HG03103 (cell line): ENCODE results near the gene TACC2.
"Not testable (repeated sequence)": the region's sequence is repeated elsewhere in the genome, so short reads cannot be mapped to it uniquely, and the experiment has no call there.

Source experiments
- ATAC-seq: cut with Tn5 transposase; IDR thresholded peaks from one replicate; pipeline ENCODE4 v1.9.1; 2021; ENCODE audit warnings: low read depth; ENCODE audit not compliant: unreplicated experiment

TACC2 gene

GRCh38 chr10:122181041-122181732 is 192.2 kb downstream of the TACC2 start:
- no peak for ATAC-seq

- ATAC-seq, result no peak
Measured at GRCh38 chr10:122181876-122182275, 192.9 kb downstream of the TACC2 start.

- no peak for ATAC-seq
Measured at GRCh38 chr10:122182308-122182707, 193.3 kb downstream of the TACC2 start.

GRCh38 chr10:122184254-122184653 is 195.3 kb downstream of the TACC2 start:
- ATAC-seq, result no peak

GRCh38 chr10:122185643-122186042 is 196.7 kb downstream of the TACC2 start:
- no peak for ATAC-seq

GRCh38 chr10:122186816-122187810 is 198.2 kb downstream of the TACC2 start:
- no peak for ATAC-seq

GRCh38 chr10:122188706-122189105 is 199.7 kb downstream of the TACC2 start:
- no peak for ATAC-seq

- no peak for ATAC-seq
Measured at GRCh38 chr10:122189185-122189584, 200.2 kb downstream of the TACC2 start.

GRCh38 chr10:122190176-122190943 is 201.4 kb downstream of the TACC2 start:
- no peak for ATAC-seq

- no peak for ATAC-seq
Measured at GRCh38 chr10:122191936-122192541, 203.1 kb downstream of the TACC2 start.

GRCh38 chr10:122194251-122194650 is 205.3 kb downstream of the TACC2 start:
- ATAC-seq, result no peak

GRCh38 chr10:122196218-122196617 is 207.3 kb downstream of the TACC2 start:
- ATAC-seq, result no peak

GRCh38 chr10:122197611-122198222 is 208.8 kb downstream of the TACC2 start:
- no peak for ATAC-seq

- no peak for ATAC-seq
Measured at GRCh38 chr10:122198631-122199030, 209.7 kb downstream of the TACC2 start.

- ATAC-seq, result no peak
Measured at GRCh38 chr10:122199070-122199469, 210.1 kb downstream of the TACC2 start.

GRCh38 chr10:122199689-122200088 is 210.7 kb downstream of the TACC2 start:
- ATAC-seq, result no peak

GRCh38 chr10:122201401-122201800 is 212.4 kb downstream of the TACC2 start:
- ATAC-seq, result no peak

GRCh38 chr10:122203180-122203579 is 214.2 kb downstream of the TACC2 start:
- ATAC-seq, result not testable (repeated sequence)

- no peak for ATAC-seq
Measured at GRCh38 chr10:122204691-122205489, 215.9 kb downstream of the TACC2 start.
